Central memory CD8-positive, alpha-beta T cell (primary cell): Measurements from ENCODE around the gene CA11.
"Not testable (repeated sequence)": the region's sequence is repeated elsewhere in the genome, so short reads cannot be mapped to it uniquely, and the experiment has no call there.

ENCODE experiments used
- ATAC-seq: fragments of 150-1000 bp; cut with Tn5 transposase; replicated peaks from 2 replicates; pipeline ENCODE4 v1.10.0; 2022; ENCODE audit warnings: mild to moderate bottlenecking, moderate FRiP score, moderate number of reproducible peaks; ENCODE audit not compliant: poor library complexity, severe bottlenecking; ENCODE audit errors: extremely low read depth
- DNase-seq, 2 donors: peaks; one replicate each; pipeline ENCODE4 v3.0.0; 2021; ENCODE audit warnings: low spot score in 2 of 2
- H3K27ac Mint-ChIP-seq: one replicate; pipeline ENCODE4 v1.8.0; 2022; ENCODE audit warnings: low read depth, mild to moderate bottlenecking, moderate library complexity, mixed read lengths
- H3K27me3 Mint-ChIP-seq: one replicate; pipeline ENCODE4 v1.8.0; 2022; ENCODE audit warnings: mixed read lengths
- H3K36me3 Mint-ChIP-seq: one replicate; pipeline ENCODE4 v1.8.0; 2022; ENCODE audit warnings: mild to moderate bottlenecking, moderate library complexity, mixed read lengths; ENCODE audit not compliant: insufficient read depth
- H3K4me1 Mint-ChIP-seq: one replicate; pipeline ENCODE4 v1.8.0; 2022; ENCODE audit warnings: mixed read lengths
- H3K4me3 Mint-ChIP-seq: one replicate; pipeline ENCODE4 v1.8.0; 2022; ENCODE audit warnings: mild to moderate bottlenecking, moderate library complexity, mixed read lengths
- H3K9me3 Mint-ChIP-seq: one replicate; pipeline ENCODE4 v1.8.0; 2022; ENCODE audit warnings: mixed read lengths

The CA11 gene

DNA sequence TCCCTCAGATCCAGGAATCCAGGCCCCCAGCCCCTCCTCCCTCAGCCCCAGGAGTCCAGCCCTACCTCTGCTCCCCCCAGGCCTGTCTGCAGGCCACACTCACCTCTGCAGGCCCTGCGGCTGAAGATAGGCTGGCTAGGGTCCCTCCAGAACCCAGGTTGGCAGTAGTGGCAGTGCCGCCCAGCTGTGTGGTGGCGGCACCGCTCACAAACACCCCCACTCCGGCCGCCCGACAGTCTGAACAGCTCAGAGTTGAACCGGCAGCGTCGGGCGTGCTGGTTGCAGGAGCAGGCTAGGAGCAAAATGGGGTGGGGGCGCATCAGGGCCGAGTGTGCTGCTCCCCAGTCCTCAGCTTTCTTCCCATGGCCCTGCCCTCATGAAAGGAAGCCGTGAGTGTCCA lies 18.5 kb upstream of the CA11 start:
- ATAC-seq (no peak), DNase-seq (no peak)
- Mint-ChIP-seq H3K9me3 (peaks cover under 1% of the 10 kb centered on the region), H3K4me1 (peaks cover 7% of the 10 kb centered on the region), H3K4me3 (no peak overlapping the region), H3K36me3 (peaks cover 5% of the 10 kb centered on the region), H3K27ac (no peak overlapping the region), H3K27me3 (no peaks in the 10 kb centered on the region)

DNA sequence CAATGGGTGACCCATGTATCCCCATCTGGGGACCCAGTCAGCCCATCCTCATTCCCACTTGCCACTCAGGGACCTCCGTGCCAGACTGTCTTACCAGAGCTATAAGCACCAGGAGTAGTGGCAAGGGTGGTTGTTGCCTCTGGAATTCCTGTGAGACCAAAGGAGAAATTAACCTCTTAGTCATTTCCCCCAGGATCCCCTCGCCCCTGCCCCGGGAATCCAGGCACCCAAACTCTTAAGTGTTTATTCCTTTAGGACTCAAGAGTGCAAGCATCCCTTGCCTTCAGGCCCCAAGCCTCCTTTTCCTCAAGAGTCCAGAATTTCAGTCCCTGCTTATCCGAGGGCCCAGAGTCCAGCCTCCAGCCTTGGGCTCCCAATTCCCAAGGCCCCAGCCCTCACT lies 17.7 kb upstream of the CA11 start:
- Mint-ChIP-seq H3K36me3 (peaks cover 4% of the 10 kb centered on the region), H3K4me3 (no peak overlapping the region), H3K4me1 (peaks cover 7% of the 10 kb centered on the region), H3K27ac (no peak overlapping the region), H3K9me3 (no peaks in the 10 kb centered on the region), H3K27me3 (no peaks in the 10 kb centered on the region)
- no peak for ATAC-seq
- DNase-seq = no peak

DNA sequence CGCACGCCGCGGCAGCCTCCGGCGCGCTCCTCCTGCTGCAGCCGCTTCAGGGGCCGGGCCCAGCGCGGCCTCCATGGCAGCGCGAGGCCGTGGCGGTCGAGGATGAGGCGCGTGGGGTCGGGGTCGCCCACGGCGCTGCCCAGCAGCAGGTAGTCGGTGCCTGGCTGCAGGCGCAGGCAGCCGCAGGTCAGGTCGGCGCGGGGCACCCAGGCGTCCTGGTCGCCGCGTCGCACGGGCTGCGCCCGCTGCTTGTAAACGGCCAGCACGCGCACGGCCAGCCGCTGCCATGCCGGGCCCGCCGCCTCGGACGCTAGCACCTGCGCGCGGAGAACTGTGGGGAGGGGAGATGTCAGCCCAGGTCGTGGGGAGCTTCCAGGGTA lies 15.7 kb upstream of the CA11 start:
- no peak for DNase-seq
- H3K27me3 Mint-ChIP-seq = no peaks in the 10 kb centered on the region
- H3K9me3 Mint-ChIP-seq = no peaks in the 10 kb centered on the region
- H3K4me1 Mint-ChIP-seq = peaks cover 7% of the 10 kb centered on the region
- H3K4me3 Mint-ChIP-seq = no peak overlapping the region
- H3K36me3 Mint-ChIP-seq = peaks cover 4% of the 10 kb centered on the region
- H3K27ac Mint-ChIP-seq = no peak overlapping the region
- no peak for ATAC-seq

DNA sequence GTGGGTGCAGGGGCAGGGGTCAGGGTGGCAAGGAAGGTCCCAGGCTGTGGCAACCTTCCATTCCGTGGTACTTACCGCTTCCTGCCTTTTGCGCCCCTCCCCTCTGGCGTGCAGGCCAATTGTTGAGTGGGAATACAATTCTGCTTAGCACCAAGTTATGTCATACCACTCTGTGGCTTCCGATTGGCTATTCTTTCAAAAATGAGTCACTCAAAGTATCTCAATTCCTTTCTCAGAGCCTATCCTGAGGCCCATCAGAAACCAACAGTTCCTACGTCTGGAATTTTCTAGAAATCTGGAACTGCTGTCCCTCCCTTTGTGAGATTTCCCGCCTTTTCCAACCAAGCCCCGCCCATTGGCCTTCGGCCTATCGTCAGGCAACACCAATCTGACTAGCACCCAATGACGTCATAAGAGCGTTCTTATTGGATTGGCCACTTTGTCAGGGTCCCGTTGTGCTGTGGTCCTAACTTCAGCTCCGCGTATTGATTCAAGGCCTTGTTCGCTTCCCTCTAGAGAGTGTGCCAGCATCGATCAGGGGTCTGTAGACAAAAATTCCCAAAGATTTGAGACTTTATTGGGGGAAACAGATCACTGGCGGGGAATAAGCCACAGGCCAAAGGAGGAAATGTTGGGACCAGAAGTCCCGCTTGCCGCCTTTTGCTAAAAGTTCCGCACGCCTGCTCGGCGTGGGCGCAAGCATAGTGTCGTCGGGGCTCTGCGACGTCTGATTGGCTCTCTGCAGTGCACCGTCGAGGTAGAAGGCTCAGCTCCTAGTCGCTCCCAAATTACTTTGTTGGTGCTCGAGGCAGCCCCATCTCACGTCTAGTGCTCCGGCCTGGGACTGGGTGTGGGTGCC lies 15.1 kb upstream of the CA11 start:
- Mint-ChIP-seq H3K9me3 (no peaks in the 10 kb centered on the region), H3K4me1 (peaks cover 7% of the 10 kb centered on the region), H3K27me3 (no peaks in the 10 kb centered on the region), H3K4me3 (peak overlapping the region; percentile 61), H3K27ac (peak overlapping the region; percentile 86), H3K36me3 (peaks cover 4% of the 10 kb centered on the region)
- peak; percentile 87 for ATAC-seq
- DNase-seq = peak; percentile 66 to 74

DNA sequence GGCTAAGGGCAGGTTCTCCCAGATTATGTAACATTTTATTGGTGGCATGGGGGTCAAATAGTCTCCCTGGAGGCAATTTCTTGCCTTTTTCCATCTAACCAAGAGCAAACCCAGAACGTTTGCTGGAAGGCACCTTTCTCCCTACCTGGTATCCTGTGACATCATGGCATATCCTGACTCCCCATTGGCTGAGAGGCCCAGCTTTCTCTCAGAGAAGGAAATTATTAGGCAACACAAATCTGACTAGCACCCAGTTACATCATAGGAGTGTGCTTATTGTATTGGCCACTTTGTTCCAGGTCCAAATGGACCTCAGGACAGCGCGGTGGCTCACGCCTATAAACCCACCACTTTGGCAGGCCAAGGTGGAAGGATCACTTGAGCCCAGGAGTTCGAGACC lies 13.8 kb upstream of the CA11 start:
- H3K4me1 Mint-ChIP-seq = peaks cover 7% of the 10 kb centered on the region
- no peak for ATAC-seq
- H3K9me3 Mint-ChIP-seq = no peaks in the 10 kb centered on the region
- H3K4me3 Mint-ChIP-seq = no peak overlapping the region
- H3K27ac Mint-ChIP-seq = no peak overlapping the region
- no peaks in the 10 kb centered on the region for H3K27me3 Mint-ChIP-seq
- H3K36me3 Mint-ChIP-seq = peaks cover 4% of the 10 kb centered on the region
- DNase-seq = no peak

DNA sequence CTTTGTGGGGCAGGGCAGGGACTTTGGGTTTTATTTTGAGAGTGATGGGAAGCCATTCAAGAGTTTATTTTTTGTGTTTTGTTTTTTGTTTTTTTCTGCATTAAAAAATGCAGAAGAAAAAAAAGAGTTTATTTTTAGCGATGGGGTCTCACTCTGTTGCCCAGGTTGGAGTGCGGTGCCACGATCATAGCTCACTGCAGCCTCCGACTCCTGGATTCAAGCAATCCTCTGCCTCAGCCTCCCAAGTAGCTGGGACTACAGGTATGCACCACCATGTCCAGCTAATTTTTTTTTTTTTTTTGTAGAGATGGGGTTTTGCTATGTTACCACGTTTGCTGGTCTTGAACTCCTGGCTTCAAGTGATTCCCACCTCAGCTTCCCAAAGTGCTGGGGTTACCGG lies 12.5 kb upstream of the CA11 start:
- no peaks in the 10 kb centered on the region for H3K9me3 Mint-ChIP-seq

DNA sequence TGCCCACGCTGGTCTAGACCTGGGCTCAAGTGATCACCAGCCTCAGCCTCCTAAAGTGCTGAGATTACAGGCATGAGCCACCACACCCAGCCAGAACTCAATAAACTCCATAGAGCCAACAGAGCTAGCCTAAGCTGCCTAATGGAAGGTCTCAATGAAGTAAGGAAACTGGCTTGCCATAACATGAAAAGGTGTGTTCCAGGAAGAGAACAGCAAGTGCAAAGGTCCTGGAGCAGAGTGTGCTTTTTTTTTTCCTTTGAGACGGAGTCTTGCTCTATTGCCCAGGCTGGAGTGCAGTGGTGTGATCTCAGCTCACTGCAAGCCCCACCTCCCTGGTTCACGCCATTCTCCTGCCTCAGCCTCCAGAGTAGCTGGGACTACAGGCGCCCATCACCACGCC lies 11.8 kb upstream of the CA11 start:
- H3K9me3 Mint-ChIP-seq, H3K27ac Mint-ChIP-seq, H3K4me3 Mint-ChIP-seq, H3K27me3 Mint-ChIP-seq, H3K4me1 Mint-ChIP-seq, H3K36me3 Mint-ChIP-seq, ATAC-seq, DNase-seq: not testable (repeated sequence)

More for the DNA sequence above, 12.5 kb upstream of the CA11 start:
- ATAC-seq = no peak
- Mint-ChIP-seq H3K4me1 (peaks cover 7% of the 10 kb centered on the region), H3K36me3 (peaks cover 4% of the 10 kb centered on the region), H3K27ac (no peak overlapping the region), H3K27me3 (no peaks in the 10 kb centered on the region), H3K4me3 (no peak overlapping the region)
- no peak for DNase-seq

DNA sequence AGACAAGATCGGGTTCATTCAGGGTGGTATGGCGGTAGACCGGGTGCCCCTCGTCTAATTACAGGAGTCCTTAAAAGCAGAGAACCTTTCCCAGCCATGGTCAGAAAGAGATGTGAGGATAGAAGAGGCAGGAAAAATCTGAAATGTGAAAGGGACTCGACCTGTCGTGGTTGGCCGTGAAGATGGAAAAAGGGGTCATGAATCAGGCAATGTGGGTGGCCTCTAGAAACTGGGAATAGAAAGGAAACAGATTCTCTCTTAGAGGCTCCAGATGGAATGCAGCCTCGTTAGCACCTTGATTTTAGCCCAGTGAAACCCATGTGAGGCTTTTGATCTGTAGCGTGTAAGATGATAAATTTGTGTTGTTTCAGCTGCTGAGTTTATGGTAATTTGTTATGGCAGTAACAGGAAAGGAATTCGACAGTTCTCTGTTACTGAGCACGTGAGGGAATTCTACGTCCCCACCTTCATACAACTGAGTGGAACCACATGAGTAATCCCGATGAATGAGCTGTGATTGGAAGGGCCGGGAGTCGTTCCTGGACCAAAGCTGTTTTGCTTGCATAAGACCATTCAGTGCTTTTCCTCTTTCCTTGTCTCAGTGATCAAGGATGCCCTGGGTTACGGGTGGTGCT lies 11.0 kb upstream of the CA11 start:
- Mint-ChIP-seq H3K27me3 (no peaks in the 10 kb centered on the region), H3K4me3 (no peak overlapping the region), H3K36me3 (peaks cover 5% of the 10 kb centered on the region), H3K4me1 (peaks cover 7% of the 10 kb centered on the region), H3K27ac (no peak overlapping the region), H3K9me3 (no peaks in the 10 kb centered on the region)
- no peak for DNase-seq
- no peak for ATAC-seq

DNA sequence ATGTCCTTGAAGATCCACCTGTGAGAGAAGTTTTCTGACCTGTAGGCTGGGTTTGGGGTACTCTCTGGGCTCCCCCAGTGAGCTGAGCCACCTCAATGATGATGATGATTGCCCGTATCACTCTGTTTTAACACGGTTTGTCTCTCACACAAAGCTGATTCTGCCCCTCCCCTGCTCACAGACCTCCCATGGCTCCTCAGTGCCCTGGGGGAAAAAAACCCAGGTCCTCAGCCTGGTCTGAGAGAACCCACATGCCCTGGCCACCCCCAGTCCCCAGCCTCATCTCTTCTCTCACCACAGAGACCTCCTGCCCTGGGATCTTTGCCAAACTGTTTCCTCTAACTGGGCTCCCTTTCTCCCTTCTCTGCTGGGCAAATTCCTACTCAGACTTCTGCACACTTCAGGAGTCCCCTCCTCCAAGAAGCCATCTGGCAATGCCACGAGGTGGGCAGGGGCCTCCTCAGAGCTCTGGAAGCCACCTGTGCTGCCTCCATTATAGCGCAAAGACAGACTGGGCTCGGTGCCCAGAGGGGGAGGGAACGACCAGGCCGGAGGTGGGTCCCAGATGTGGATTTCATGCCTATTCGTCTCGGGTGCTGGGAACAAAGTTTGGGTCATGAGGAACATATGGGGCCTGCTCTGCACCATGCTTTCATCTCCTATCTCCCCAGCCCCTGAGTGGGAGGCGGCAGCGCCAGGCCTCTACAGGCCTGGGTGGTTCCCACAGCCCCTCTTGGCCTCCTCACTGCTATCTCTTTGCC lies 8.5 kb upstream of the CA11 start:
- Mint-ChIP-seq H3K4me3 (no peak overlapping the region), H3K27me3 (no peaks in the 10 kb centered on the region), H3K4me1 (peaks cover 3% of the 10 kb centered on the region), H3K36me3 (peaks cover 3% of the 10 kb centered on the region), H3K27ac (no peak overlapping the region), H3K9me3 (no peaks in the 10 kb centered on the region)
- no peak for DNase-seq
- ATAC-seq = no peak

DNA sequence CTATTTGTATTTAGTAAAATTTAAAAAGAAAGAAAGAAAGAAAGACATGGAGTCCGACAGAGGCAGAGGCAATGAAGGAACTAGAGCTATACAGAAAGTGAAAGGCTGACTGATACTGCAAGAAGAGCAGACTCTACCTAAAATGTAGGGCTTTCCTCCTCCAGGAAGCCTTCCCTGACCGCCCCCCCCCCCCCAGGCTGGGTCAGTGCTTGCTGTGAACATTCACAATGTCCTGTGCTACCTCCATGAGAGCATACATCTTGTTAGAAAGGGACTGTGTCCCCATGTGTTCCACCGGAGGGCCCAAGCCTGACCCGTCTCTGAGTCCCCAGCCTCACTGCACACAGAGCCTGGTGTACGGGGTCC lies 5.7 kb upstream of the CA11 start:
- Mint-ChIP-seq H3K9me3 (no peaks in the 10 kb centered on the region), H3K27me3 (no peaks in the 10 kb centered on the region), H3K27ac (peak overlapping the region; percentile 86), H3K4me3 (no peak overlapping the region), H3K36me3 (peaks cover 11% of the 10 kb centered on the region), H3K4me1 (peaks cover 23% of the 10 kb centered on the region)
- DNase-seq (no peak), ATAC-seq (no peak)

DNA sequence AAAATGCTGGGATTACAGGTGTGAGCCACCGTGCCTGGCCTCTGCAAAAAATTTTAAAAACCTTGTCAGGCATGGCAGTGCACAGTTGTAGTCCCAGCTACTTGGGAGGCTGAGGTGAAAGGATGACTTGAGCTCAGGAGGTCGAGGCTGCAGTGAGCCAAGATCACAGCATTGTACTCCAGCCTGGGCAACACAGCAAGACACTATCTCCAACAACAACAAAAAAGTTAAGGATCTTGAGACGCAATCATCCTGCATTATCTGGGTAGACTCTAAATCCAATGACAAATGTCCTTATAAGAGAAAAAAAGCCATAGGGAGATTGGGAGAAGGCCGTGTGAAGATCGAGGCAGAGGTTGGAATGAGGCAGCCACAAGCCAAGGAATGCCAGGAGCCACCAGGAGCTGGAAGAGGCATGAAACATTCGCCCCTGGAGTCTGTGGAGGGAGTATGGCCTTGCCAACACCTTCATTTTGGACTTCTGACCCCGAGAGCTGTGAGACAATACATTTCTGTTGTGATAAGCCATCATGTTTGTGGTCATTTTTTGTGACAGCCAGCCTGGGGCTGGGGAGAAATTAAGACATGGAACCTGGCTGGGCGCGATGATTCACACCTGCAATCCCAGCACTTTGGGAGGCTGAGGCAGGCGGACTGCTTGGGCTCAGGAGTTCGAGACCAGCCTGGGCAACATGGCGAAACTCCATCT lies 5.1 kb upstream of the CA11 start:
- Mint-ChIP-seq H3K27me3 (no peaks in the 10 kb centered on the region), H3K27ac (peak overlapping the region; percentile 86), H3K36me3 (peaks cover 11% of the 10 kb centered on the region), H3K4me3 (no peak overlapping the region), H3K9me3 (no peaks in the 10 kb centered on the region), H3K4me1 (peaks cover 28% of the 10 kb centered on the region)
- no peak for DNase-seq
- ATAC-seq = no peak

DNA sequence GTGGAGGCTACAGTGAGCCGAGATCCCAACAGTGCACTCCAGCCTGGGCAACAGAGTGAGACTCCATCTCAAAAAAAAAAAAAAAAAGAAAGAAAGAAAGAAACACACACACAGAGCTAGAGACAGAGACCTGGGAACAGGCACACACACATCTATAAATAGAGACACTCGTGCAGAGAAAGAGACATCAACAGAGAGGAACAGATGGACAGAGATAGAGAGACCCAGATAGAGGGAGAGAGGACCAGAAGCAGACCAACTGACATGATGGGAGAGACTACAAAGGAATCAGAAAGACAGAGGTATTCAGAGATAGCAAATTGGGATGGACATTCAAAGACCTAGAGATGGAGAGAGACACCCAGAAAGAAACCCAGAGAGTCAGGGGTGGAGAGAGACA lies 2.1 kb upstream of the CA11 start:
- no peak for DNase-seq
- Mint-ChIP-seq H3K4me1 (peaks cover 48% of the 10 kb centered on the region), H3K9me3 (no peaks in the 10 kb centered on the region), H3K27me3 (no peaks in the 10 kb centered on the region), H3K36me3 (peaks cover 13% of the 10 kb centered on the region), H3K27ac (peak overlapping the region; percentile 84), H3K4me3 (peak overlapping the region; percentile 6)
- no peak for ATAC-seq
